IMR-90 (cell line): ENCODE measurements around the gene BLVRB. TPM values are rescaled to one million over a fixed set of nuclear protein-coding genes. Genes with fewer than 3 reads are reported as not detected.

ENCODE experiments used
- ATAC-seq: fragments of 200-7000 bp; cut with Tn5 transposase; 2 replicates; pipeline ENCODE4 v1.9.1; 2020; ENCODE audit warnings: low read depth, mild to moderate bottlenecking, moderate library complexity
- BruUV-seq: library from RNA; stranded (reverse); fragments of 400-500 nt; replicated peaks from 2 replicates; lab custom pipeline; 2021; lab: Mats Ljungman, UMichigan
- CTCF ChIA-PET: fragments of 300-600 bp; formaldehyde crosslinking; extraction: SDS; loops from one replicate; lab custom pipeline; 2021; ENCODE audit warnings: antibody characterized with exemption; lab: Yijun Ruan, JAX
- POLR2A ChIA-PET: fragments of 300-600 bp; sonication (Branson Sonifier 250); formaldehyde crosslinking; loops from one replicate; lab custom pipeline; 2022; ENCODE audit warnings: antibody characterized with exemption; ENCODE audit not compliant: unreplicated experiment; lab: Charles Lee
- DNase-seq: peaks from one replicate; pipeline ENCODE4 v3.0.0; 2013
- H2AFZ ChIP-seq: replicated peaks from 2 replicates; pipeline ENCODE3; 2013; ENCODE audit warnings: low read length, mild to moderate bottlenecking; ENCODE audit not compliant: poor library complexity
- H2AK5ac ChIP-seq: 2 replicates; pipeline ENCODE4 v1.6.1; 2013; ENCODE audit warnings: low read depth, low read length, inconsistent platforms
- H2AK9ac ChIP-seq: replicated peaks from 2 replicates; pipeline ENCODE3; 2013; ENCODE audit warnings: mild to moderate bottlenecking, low read depth, low read length, moderate library complexity; ENCODE audit not compliant: poor library complexity
- H2BK120ac ChIP-seq: 2 replicates; pipeline ENCODE4 v1.6.1; 2013; ENCODE audit warnings: low read depth, low read length, inconsistent platforms
- H2BK15ac ChIP-seq: 3 replicates; pipeline ENCODE4 v1.6.1; 2013; ENCODE audit warnings: low read depth, low read length, inconsistent platforms
- H2BK20ac ChIP-seq: 2 replicates; pipeline ENCODE4 v1.6.1; 2013; ENCODE audit warnings: low read depth, mild to moderate bottlenecking, inconsistent platforms, low read length, moderate library complexity
- H2BK5ac ChIP-seq: 2 replicates; pipeline ENCODE4 v1.6.1; 2013; ENCODE audit warnings: mild to moderate bottlenecking, low read depth, low read length, inconsistent platforms; ENCODE audit not compliant: poor library complexity, severe bottlenecking
- H3K14ac ChIP-seq: replicated peaks from 2 replicates; pipeline ENCODE4 v1.6.1; 2013; ENCODE audit warnings: low read depth, low read length, inconsistent platforms
- H3K18ac ChIP-seq: 2 replicates; pipeline ENCODE4 v1.6.1; 2013; ENCODE audit warnings: low read depth, low read length, control low read depth
- H3K23ac ChIP-seq: 2 replicates; pipeline ENCODE4 v1.6.1; 2013; ENCODE audit warnings: low read depth, low read length, inconsistent platforms
- H3K27ac ChIP-seq: 2 replicates; pipeline ENCODE4 v1.5.1; 2013; ENCODE audit warnings: mild to moderate bottlenecking, control low read depth, low read length; ENCODE audit not compliant: insufficient read depth
- H3K27me3 ChIP-seq: 2 replicates; pipeline ENCODE4 v1.6.1; 2013; ENCODE audit warnings: low read length; ENCODE audit not compliant: control insufficient read depth, insufficient read depth
- H3K36me3 ChIP-seq: 2 replicates; pipeline ENCODE4 v1.6.1; 2013; ENCODE audit warnings: low read length, mixed read lengths; ENCODE audit not compliant: control insufficient read depth, insufficient read depth
- H3K4ac ChIP-seq: 2 replicates; pipeline ENCODE4 v1.6.1; 2013; ENCODE audit warnings: low read depth, low read length, inconsistent platforms
- H3K4me1 ChIP-seq: 2 replicates; pipeline ENCODE4 v1.6.1; 2013; ENCODE audit warnings: low read length, mixed read lengths; ENCODE audit not compliant: control insufficient read depth, insufficient read depth
- H3K4me2 ChIP-seq: 2 replicates; pipeline ENCODE4 v1.6.1; 2013; ENCODE audit warnings: low read depth, mild to moderate bottlenecking, control low read depth, low read length, moderate library complexity
- H3K4me3 ChIP-seq: 2 replicates; pipeline ENCODE4 v1.5.1; 2013; ENCODE audit warnings: low read depth, mild to moderate bottlenecking, control low read depth, low read length, moderate library complexity; ENCODE audit not compliant: insufficient read depth
- H3K56ac ChIP-seq: 2 replicates; pipeline ENCODE4 v1.6.1; 2013; ENCODE audit warnings: low read length, inconsistent platforms; ENCODE audit not compliant: insufficient read depth; ENCODE audit errors: extremely low read depth
- H3K79me1 ChIP-seq, 2 experiments: 2 replicates each; pipeline ENCODE4 v1.6.1; 2013; ENCODE audit warnings: low read length in 2 of 2, inconsistent platforms in 1 of 2, low read depth in 1 of 2
- H3K9ac ChIP-seq: 2 replicates; pipeline ENCODE4 v1.6.1; 2013; ENCODE audit warnings: low read depth, low read length, control low read depth
- H3K9me1 ChIP-seq: 2 replicates; pipeline ENCODE4 v1.6.1; 2013; ENCODE audit warnings: low read length, inconsistent platforms; ENCODE audit not compliant: insufficient read depth
- H3K9me3 ChIP-seq: 2 replicates; pipeline ENCODE4 v1.6.1; 2013; ENCODE audit warnings: low read length; ENCODE audit not compliant: control insufficient read depth, insufficient read depth
- H4K20me1 ChIP-seq: 2 replicates; pipeline ENCODE4 v1.6.1; 2013; ENCODE audit warnings: low read length, inconsistent platforms; ENCODE audit not compliant: insufficient read depth
- H4K5ac ChIP-seq: 2 replicates; pipeline ENCODE4 v1.6.1; 2013; ENCODE audit warnings: mild to moderate bottlenecking, low read depth, low read length, control low read depth
- H4K8ac ChIP-seq, 2 experiments: 2 replicates each; pipeline ENCODE4 v1.6.1; 2013; ENCODE audit warnings: low read depth in 2 of 2, low read length in 2 of 2, control low read depth in 1 of 2, inconsistent platforms in 1 of 2
- H4K91ac ChIP-seq: 2 replicates; pipeline ENCODE4 v1.6.1; 2013; ENCODE audit warnings: low read depth, low read length, inconsistent platforms; ENCODE audit not compliant: insufficient read depth
- BHLHE40 ChIP-seq: fragments of 150-350 bp; IDR thresholded peaks from 2 replicates; pipeline ENCODE4 v1.6.1; 2016; ENCODE audit warnings: mild to moderate bottlenecking, low read depth, low read length
- CHD1 ChIP-seq: IDR thresholded peaks from 2 replicates; pipeline ENCODE4 v1.6.1; 2012; ENCODE audit warnings: low read depth, low read length, improper control_type of control experiment
- ELK1 ChIP-seq: fragments of 150-350 bp; IDR thresholded peaks from 2 replicates; pipeline ENCODE4 v1.6.1; 2016; ENCODE audit warnings: low read depth, mild to moderate bottlenecking, low read length, moderate library complexity, borderline replicate concordance
- MAFK ChIP-seq: IDR thresholded peaks from 2 replicates; pipeline ENCODE4 v1.6.1; 2012; ENCODE audit warnings: low read depth, low read length, improper control_type of control experiment
- NFE2L2 ChIP-seq: fragments of 150-350 bp; IDR thresholded peaks from 2 replicates; pipeline ENCODE4 v1.6.1; 2016; ENCODE audit warnings: low read depth, mild to moderate bottlenecking, low read length
- POLR2A ChIP-seq: IDR thresholded peaks from 2 replicates; pipeline ENCODE4 v1.6.1; 2012; ENCODE audit warnings: mild to moderate bottlenecking, low read depth, low read length
- RAD21 ChIP-seq: IDR thresholded peaks from 2 replicates; pipeline ENCODE4 v1.6.1; 2012; ENCODE audit warnings: low read length, improper control_type of control experiment
- RCOR1 ChIP-seq: IDR thresholded peaks from 2 replicates; pipeline ENCODE4 v1.6.1; 2012; ENCODE audit warnings: mild to moderate bottlenecking, low read length, improper control_type of control experiment; ENCODE audit not compliant: insufficient replicate concordance
- USF2 ChIP-seq: fragments of 150-350 bp; IDR thresholded peaks from 2 replicates; pipeline ENCODE4 v1.6.1; 2017; ENCODE audit warnings: mild to moderate bottlenecking, antibody characterized with exemption, low read length, low read depth
- WGBS, 2 experiments: methylation state at CpG; one replicate each; pipeline versions ENCODE4 v1.1.5 to v1.1.7; 2013; ENCODE audit warnings: missing lambda C conversion rate in 2 of 2; ENCODE audit not compliant: insufficient read length in 1 of 2; ENCODE audit errors: extremely low coverage in 2 of 2; 5-methylcytosine and 5-hydroxymethylcytosine counted together
- dilution Hi-C: fragments of 300-500 bp; cut with HindIII; formaldehyde crosslinking; loops from one replicate; pipeline ENCODE4 v1.14.3; 2018; ENCODE audit warnings: low sequenced_read_pairs; ENCODE audit not compliant: unreplicated experiment
- in situ Hi-C: fragments of 300-500 bp; cut with MboI; formaldehyde crosslinking; loops from 3 replicates; pipeline ENCODE4 v1.14.3; 2019; ENCODE audit warnings: low sequenced_read_pairs, inconsistent platforms, mixed read lengths
- intact Hi-C: fragments of 100-400 bp; cut with micrococcal nuclease; formaldehyde crosslinking; loops from 2 replicates; pipeline ENCODE4 v1.10.0; 2022
- polyA plus RNA-seq, 3 experiments: library from polyadenylated mRNA; depleted of rRNA; stranded (reverse); fragments of >200 nt; gene quantifications; 2 replicates each; pipeline ENCODE4 v1.2.3, GENCODE V29; 2012; ENCODE audit warnings: low replicate concordance in 1 of 3
- total RNA-seq: library from RNA; depleted of rRNA; stranded (reverse); fragments of >200 nt; gene quantifications from 2 replicates; pipeline ENCODE4 v1.2.3, GENCODE V29; 2012

BLVRB gene
- total and polyA plus RNA-seq, 2 of the 4 experiments (the other 2 are of a cell fraction) = 65.2 to 102 TPM

GRCh38 chr19:40513741-40514315 is 48.3 kb upstream of the BLVRB start:
- Histone ChIP-seq H2BK15ac (no peak overlapping the region), H4K20me1 (no peaks in the 10 kb centered on the region), H2BK5ac (no peak overlapping the region), H3K27me3 (peaks cover 49% of the 10 kb centered on the region), H3K14ac (no peak overlapping the region), H3K23ac (no peak overlapping the region), H3K56ac (no peak overlapping the region), H3K4me1 (no peaks in the 10 kb centered on the region), H2BK120ac (no peak overlapping the region), H2AK5ac (no peak overlapping the region), H2AFZ (no peak overlapping the region), H3K4me2 (no peak overlapping the region), H4K91ac (no peak overlapping the region), H3K4ac (no peak overlapping the region), H3K18ac (no peak overlapping the region), H3K4me3 (no peak overlapping the region), H2BK20ac (no peak overlapping the region), H3K9me1 (no peaks in the 10 kb centered on the region; the same call in 1 of the 2 replicates), H3K36me3 (no peaks in the 10 kb centered on the region), H3K9ac (no peak overlapping the region), H3K79me1 (no peaks in the 10 kb centered on the region), H3K27ac (no peak overlapping the region), H3K9me3 (no peaks in the 10 kb centered on the region), H4K8ac (no peak overlapping the region), H2AK9ac (no peak overlapping the region), H4K5ac (no peak overlapping the region)
- in situ Hi-C loops = loop anchor here (25.0 kb wide), 2 partner anchors 202 to 377 kb away; no protein-coding TSS in a partner anchor
- ChIA-PET CTCF (interaction anchor here (1.0 kb wide), 1 partner anchor 38 kb away, joined by 8 read pairs; no protein-coding TSS in a partner anchor), POLR2A (no interaction called here)
- WGBS, 2 experiments = no CpG with 5 or more reads among the region's 4 CpGs
- no peak for TF ChIP-seq BHLHE40
- no peak for TF ChIP-seq MAFK
- TF ChIP-seq NFE2L2 = no peak
- no peak for TF ChIP-seq POLR2A
- TF ChIP-seq RAD21 = no peak
- TF ChIP-seq RCOR1 = no peak
- no peak for TF ChIP-seq USF2
- no peak for TF ChIP-seq CHD1
- TF ChIP-seq ELK1 = no peak
- BruUV-seq = no TSS peak
- dilution Hi-C loops = no loop called here
- no peak for ATAC-seq
- no peak for DNase-seq
- intact Hi-C loops = no loop called here
